K562 (cell line): ENCODE results near the gene CDK14.

ENCODE experiments used
- HDAC2 ChIP-seq: fragments of 450-650 bp; IDR thresholded peaks from 2 replicates; pipeline ENCODE4 v1.6.1; 2016; ENCODE audit warnings: mild to moderate bottlenecking
- HMBOX1 ChIP-seq: sonication (generic); IDR thresholded peaks from 2 replicates; pipeline ENCODE4 v1.6.1; 2016
- HMGXB4 ChIP-seq: sonication (generic); formaldehyde crosslinking; IDR thresholded peaks from 2 replicates; pipeline ENCODE4 v1.8.1; 2023; ENCODE audit warnings: mild to moderate bottlenecking, missing genetic modification reagents
- HOMEZ ChIP-seq: fragments of 250-450 bp; sonication (Bioruptor Pico); IDR thresholded peaks from 2 replicates; pipeline ENCODE4 v1.4.0; 2020; ENCODE audit warnings: mild to moderate bottlenecking, moderate library complexity
- KDM1A ChIP-seq, 2 experiments: fragments of 450-650 bp; IDR thresholded peaks; 2 replicates each; pipeline ENCODE4 v1.6.1; 2016; ENCODE audit warnings: mild to moderate bottlenecking in 2 of 2
- POLR2A ChIP-seq: fragments of 450-650 bp; conservative IDR thresholded peaks from 2 replicates; pipeline ENCODE4 v1.6.1; 2016
- RCOR1 ChIP-seq, 2 experiments: IDR thresholded peaks; 2 replicates each; pipeline ENCODE4 v1.6.1; 2012; ENCODE audit warnings: low read depth in 2 of 2, low read length in 2 of 2, borderline replicate concordance in 1 of 2, improper control_type of control experiment in 1 of 2
- SMARCE1 ChIP-seq: fragments of 450-650 bp; IDR thresholded peaks from 2 replicates; pipeline ENCODE4 v1.7.1; 2016; ENCODE audit warnings: mild to moderate bottlenecking
- TAF15 ChIP-seq: fragments of 200-400 bp; formaldehyde crosslinking; IDR thresholded peaks from 2 replicates; pipeline ENCODE4 v1.6.1; 2017; ENCODE audit warnings: mild to moderate bottlenecking, low read depth, low read length, moderate library complexity
- TAF7 ChIP-seq: fragments of 450-650 bp; IDR thresholded peaks from 2 replicates; pipeline ENCODE4 v1.6.1; 2016; ENCODE audit warnings: missing genetic modification characterization, missing compliant biosample characterization
- TRIM24 ChIP-seq, 2 experiments: fragments of 450-650 bp; IDR thresholded peaks; 2 replicates each; pipeline ENCODE4 v1.6.1; 2016
- ZHX1 ChIP-seq: fragments of 150-350 bp; conservative IDR thresholded peaks from 2 replicates; pipeline ENCODE4 v1.6.1; 2014; ENCODE audit warnings: low read length
- ZNF408 ChIP-seq: fragments of 250-450 bp; sonication (Bioruptor Pico); IDR thresholded peaks from 2 replicates; pipeline ENCODE4 v1.4.0; 2020; ENCODE audit warnings: low read depth, mild to moderate bottlenecking, moderate library complexity
- TF ChIP-seq, protein P1 (sequence below), 3 experiments: IDR thresholded peaks in 2 of 3; conservative IDR thresholded peaks in 1 of 3; 2 replicates each; pipeline ENCODE4 v1.5.1; 2011 to 2012; ENCODE audit warnings: low read length in 3 of 3, mild to moderate bottlenecking in 3 of 3, control low read depth in 2 of 3, improper control_type of control experiment in 1 of 3, inconsistent platforms in 1 of 3, low read depth in 1 of 3, mixed read lengths in 1 of 3, moderate library complexity in 1 of 3; ENCODE audit not compliant: insufficient read depth in 2 of 3

DNA sequence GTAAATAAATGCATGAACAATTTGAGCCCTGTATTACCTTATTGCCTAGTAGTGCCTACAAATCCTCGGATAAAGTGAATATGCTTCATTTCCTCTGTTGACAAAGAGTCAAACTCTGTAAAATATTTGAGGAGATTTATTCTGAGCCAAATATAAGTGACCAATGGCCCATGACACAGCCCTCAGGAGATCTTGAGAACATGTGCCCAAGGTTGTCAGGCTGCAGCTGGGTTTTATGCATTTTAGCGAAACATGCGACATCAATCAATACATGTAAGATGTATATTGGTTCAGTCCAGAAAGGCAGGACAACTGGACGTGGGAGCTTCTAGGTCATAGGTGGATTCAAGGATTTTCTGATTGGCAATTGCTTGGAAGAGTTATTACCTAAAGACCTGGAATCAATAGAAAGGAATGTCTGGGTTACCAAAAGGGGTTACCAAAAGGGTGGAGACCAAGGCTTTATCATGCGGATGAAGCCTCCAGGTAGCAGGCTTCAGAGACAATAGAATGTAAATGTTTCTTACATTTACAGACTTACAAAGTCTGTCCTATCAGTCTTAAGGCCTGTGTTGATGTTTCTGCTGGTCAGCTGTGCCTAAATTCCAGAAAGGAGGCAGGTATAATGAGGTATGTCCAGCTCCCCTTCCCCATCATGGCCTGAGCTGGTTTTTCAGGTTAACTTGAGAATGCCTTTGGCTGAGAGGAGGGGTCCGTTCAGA is 448.0 kb downstream of the CDK14 start:
- TF ChIP-seq KDM1A (IDR thresholded peaks at IDR 0.05) (no peak), SMARCE1 (no peak), HMBOX1 (no peak), HDAC2 (no peak), HMGXB4 (CRISPR knock-in tag) (no peak), HOMEZ (CRISPR knock-in tag) (no peak), ZNF408 (CRISPR knock-in tag) (no peak), TAF7 (no peak), RCOR1 (IDR thresholded peaks at IDR 0.05; ENCODE audit: borderline replicate concordance in 1 of 2, low read depth in 2 of 2, low read length in 2 of 2) (no peak), TRIM24 (IDR thresholded peaks at IDR 0.05) (no peak), POLR2A (no peak), TAF15 (no peak), ZHX1 (no peak)
- TF ChIP-seq, protein P1, sequence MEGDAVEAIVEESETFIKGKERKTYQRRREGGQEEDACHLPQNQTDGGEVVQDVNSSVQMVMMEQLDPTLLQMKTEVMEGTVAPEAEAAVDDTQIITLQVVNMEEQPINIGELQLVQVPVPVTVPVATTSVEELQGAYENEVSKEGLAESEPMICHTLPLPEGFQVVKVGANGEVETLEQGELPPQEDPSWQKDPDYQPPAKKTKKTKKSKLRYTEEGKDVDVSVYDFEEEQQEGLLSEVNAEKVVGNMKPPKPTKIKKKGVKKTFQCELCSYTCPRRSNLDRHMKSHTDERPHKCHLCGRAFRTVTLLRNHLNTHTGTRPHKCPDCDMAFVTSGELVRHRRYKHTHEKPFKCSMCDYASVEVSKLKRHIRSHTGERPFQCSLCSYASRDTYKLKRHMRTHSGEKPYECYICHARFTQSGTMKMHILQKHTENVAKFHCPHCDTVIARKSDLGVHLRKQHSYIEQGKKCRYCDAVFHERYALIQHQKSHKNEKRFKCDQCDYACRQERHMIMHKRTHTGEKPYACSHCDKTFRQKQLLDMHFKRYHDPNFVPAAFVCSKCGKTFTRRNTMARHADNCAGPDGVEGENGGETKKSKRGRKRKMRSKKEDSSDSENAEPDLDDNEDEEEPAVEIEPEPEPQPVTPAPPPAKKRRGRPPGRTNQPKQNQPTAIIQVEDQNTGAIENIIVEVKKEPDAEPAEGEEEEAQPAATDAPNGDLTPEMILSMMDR (IDR thresholded peaks at IDR 0.05 in 2 of 3, conservative IDR thresholded peaks at IDR 0.05 in 1 of 3; ENCODE audit: insufficient read depth in 2 of 3, low read depth in 1 of 3, low read length in 3 of 3): no peak
